ENCODE data around the gene ABCC1.
"Not testable (repeated sequence)": the region's sequence is repeated elsewhere in the genome, so short reads cannot be mapped to it uniquely, and the experiment has no call there.

Gene ABCC1

GRCh38 chr16:16083421-16084156, 134.2 kb downstream of the ABCC1 start:
- no peak for DNase-seq (ENCODE audit: low read depth)

DNA sequence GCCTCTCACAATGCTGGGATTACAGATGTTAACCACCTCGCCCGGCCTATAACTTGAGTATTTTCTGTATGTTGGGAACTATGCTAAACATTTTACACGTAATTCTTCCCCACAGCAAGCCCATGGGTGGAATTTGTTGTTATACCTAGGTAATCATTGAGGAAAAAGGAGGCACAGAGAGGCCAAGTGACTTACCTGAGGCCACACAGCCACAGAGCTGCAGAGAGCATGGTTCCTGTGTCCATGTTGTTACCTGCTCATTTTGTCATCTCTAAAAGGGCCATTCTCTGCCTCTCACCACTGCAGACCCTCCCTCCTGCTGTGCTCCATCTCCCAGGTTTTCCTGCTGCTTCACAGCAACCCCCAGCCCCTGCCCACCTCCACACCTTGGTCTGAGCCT, 135.5 kb downstream of the ABCC1 start:
- DNase-seq (ENCODE audit: low read depth) = no peak

DNA sequence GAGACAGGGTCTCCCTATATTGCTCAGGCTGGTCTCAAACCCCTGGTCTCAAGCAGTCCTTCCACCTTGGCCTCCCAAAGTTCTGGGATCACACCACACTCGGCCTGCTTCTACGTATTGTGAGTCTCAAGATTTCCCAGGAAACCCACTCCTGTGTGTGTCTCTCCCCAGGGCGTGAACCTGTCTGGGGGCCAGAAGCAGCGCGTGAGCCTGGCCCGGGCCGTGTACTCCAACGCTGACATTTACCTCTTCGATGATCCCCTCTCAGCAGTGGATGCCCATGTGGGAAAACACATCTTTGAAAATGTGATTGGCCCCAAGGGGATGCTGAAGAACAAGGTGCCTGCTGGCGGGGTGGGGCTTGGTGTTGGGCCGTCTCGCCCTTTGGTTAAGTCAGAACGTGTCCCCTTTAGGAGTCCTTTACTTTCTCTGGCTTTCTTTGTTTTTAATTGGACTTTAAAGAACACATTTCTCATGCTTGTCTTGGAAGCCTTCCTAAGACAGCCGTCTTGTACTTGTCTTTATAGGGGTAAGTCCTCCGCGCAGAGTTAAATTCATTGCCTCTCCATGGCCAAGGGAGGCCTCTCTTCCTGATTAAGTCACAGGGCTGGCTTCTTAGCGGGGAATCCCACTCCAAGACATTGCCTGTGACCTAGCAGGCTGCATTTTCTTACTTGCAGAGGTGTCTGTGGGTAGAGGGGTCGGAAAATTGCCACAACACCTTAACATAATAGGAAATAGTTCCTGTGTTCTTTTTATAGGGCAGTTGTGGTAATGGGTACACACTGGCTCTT, 137.4 kb downstream of the ABCC1 start:
- DNase-seq (ENCODE audit: low read depth) = no peak

- DNase-seq (ENCODE audit: low read depth) = no peak
Observed at GRCh38 chr16:16090238-16090637, 140.8 kb downstream of the ABCC1 start.

- no peak for DNase-seq (ENCODE audit: low read depth)
Observed at GRCh38 chr16:16092925-16093627, 143.7 kb downstream of the ABCC1 start.

GRCh38 chr16:16093628-16094332, 144.4 kb downstream of the ABCC1 start:
- no peak for DNase-seq (ENCODE audit: low read depth)

DNA sequence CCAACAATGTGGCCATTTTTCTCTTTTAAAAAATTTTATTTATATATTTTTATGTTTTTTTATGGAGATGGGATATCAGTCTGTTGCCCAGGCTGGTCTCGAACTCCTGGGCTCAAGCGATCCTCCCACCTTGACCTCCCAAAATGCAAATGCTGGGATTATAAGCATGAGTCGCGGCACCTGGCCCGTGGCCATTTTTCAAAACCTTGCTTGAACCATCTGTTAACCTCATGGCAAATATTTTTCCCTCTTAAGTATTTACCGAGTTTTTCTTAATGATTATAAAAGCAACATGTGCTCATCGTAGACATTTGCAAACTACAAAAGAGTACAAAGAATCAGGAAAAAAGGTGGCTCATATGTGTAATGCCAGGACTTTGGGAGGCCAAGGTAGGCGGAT, 146.2 kb downstream of the ABCC1 start:
- DNase-seq (ENCODE audit: low read depth) = no peak

DNA sequence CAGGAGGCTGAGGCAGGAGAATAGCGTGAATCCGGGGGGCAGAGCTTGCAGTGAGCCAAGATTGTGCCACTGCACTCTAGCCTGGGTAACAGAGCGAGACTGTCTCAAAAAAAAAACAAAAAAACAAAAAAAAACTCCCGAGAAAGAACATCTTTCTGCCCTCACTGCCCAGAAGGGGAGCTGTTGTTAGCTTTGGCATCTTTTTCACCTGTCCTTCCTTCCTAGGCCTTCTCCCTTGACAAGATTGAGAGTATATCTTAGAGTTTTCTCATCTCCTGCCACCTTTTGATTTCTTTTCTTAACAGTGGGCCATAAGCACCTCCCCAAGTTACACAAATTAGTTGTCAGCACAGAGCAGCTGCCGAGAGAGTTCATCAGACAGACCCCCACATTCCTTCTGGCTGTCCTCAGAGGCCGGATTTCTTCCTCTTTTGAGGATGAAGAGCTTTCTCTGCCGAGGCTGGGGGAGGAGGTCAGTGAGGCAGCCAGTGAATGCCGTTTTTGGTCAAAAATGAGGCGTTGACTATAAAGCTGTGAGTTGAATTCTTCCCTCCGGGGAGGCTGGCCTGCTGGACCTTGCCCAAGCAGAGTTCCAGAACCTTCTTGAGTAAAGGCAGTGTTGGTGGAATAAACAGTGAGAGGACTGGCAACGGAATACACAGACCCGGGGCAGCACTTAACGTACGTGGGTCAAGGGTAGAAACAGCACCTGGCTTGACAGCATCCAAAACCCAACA, 146.9 kb downstream of the ABCC1 start:
- peak; percentile 27 for DNase-seq (ENCODE audit: low read depth)

GRCh38 chr16:16096858-16097213, 147.4 kb downstream of the ABCC1 start:
- DNase-seq (ENCODE audit: low read depth) = no peak

- no peak for DNase-seq (ENCODE audit: low read depth)
Observed at GRCh38 chr16:16099320-16099719, 149.9 kb downstream of the ABCC1 start.

- DNase-seq (ENCODE audit: low read depth) = no peak
Observed at GRCh38 chr16:16100631-16101030, 151.2 kb downstream of the ABCC1 start.

DNA sequence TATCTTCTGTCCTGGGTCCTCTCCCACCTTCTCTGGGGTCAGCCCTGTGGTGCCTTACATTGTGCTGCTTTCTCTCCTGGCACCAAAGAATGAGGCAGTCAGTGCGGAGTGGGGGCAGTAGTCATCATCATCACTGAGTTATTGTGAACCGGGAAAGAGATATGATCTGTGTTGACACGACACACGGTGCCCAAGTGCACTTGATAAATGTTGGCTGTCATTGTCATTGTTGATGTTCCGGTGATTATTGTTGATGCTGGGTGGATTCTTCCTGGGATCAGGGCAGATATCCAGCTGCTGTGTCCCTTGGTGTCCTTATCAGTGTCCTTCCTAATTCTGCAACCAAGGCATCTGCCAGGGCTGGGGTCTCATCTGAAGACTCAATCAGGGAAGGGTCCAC, 152.2 kb downstream of the ABCC1 start:
- no peak for DNase-seq (ENCODE audit: low read depth)

DNA sequence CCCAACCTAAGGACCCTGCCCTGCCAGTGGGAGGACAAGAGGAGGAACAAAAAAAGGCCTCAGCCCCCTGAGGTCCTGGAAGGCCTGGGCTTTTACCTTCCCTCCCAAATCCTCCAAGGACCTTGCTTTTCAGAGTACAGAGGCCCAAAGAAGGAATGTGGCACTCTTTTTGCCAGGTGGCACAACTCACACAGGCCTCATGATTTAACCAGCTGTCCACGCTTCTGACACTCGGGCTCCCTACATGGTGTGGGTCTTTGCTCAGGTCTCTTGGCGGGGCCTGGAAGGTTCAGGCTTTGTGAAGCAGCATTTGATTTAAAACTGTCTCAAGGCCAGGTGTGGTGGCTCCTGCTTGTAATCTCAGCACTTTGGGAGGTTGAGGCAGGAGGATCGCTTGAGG, 153.3 kb downstream of the ABCC1 start:
- no peak for DNase-seq (ENCODE audit: low read depth)

DNA sequence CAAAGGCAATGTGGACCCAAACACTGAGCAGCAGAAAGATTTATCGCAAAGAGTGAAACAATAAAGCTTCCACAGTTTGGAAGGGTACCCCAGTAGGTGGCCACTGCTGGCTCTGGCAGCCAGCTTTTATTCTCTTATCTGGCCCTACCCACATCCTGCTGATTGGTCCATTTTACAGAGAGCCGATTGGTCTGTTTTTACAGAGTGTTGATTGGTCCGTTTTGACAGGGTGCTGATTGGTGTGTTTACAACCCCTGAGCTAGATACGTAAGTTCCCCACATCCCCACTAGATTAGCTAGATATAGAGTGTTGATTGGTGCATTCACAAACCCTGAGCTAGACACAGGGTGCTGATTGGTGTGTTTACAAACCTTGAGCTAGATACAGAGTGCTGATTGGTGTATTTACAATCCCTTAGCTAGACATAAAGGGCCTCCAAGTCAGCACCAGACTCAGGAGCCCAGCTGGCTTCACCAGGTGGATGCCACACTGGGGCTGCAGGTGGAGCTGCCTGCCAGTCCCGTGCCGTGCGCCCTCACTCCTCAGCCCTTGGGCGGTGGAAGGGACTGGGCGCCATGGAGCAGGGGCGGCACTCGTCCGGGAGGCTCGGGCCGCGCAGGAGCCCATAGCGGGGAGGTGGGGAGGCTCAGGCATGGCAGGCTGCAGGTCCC, 154.9 kb downstream of the ABCC1 start:
- DNase-seq (ENCODE audit: low read depth) = not testable (repeated sequence)

DNA sequence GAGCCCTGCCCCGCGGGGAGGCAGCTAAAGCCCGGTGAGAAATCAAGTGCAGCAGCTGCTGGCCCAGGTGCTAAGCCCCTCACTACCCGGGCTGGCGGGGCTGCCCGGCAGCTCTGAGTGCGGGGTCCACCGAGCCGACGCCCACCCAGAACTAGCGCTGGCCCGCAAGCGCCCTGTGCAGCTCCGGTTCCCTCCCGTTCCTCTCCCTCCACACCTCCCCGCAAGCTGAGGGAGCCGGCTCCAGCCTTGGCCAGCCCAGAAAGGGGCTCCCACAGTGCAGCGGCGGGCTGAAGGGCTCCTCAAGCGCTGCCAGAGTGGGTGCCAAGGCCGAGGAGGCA, 155.4 kb downstream of the ABCC1 start:
- not testable (repeated sequence) for DNase-seq (ENCODE audit: low read depth)

GRCh38 chr16:16105646-16106045, 156.2 kb downstream of the ABCC1 start:
- no peak for DNase-seq (ENCODE audit: low read depth)

- DNase-seq (ENCODE audit: low read depth) = no peak
Observed at GRCh38 chr16:16106466-16106865, 157.1 kb downstream of the ABCC1 start.

DNA sequence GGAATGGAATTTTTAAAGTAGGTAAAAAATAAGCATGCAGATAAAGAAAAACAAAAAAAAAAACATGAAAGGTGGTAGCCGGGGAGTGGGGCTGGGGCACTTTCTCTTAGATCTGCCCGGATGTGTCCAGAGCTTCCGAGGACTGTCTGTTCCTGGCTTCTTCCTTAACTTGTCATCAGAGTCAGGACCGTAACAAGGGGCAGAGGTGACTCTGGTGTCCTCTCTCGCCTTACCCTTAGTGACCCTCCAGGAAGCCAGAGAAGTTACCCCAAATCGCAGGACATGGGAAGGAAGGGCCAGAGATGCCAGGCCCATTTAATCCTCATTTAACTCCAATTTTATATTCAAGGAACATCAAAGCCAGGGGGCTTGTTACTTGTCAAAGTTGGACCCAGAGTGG, 158.4 kb downstream of the ABCC1 start:
- no peak for DNase-seq (ENCODE audit: low read depth)

DNA sequence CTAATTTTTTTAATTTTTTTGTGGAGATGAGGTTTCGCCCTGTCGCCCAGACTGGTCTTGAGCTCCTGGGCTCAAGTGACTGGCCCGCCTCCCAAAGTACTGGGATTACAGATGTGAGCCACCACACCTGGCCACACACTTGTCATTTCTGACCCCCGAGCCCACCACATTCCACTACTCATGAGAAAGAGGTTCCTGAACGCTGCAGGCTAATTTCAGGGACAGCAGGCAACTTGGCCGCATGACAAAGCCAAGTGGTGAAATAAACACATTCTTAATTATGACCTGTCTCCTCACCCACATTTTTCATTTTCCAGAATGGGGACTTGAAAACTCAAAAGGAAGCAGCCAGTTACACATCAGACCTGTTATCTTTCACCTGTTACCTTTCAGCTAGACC, 159.3 kb downstream of the ABCC1 start:
- DNase-seq (ENCODE audit: low read depth) = no peak

- DNase-seq (ENCODE audit: low read depth) = no peak
Observed at GRCh38 chr16:16109453-16110110, 160.2 kb downstream of the ABCC1 start.

- DNase-seq (ENCODE audit: low read depth) = no peak
Observed at GRCh38 chr16:16110111-16110490, 160.7 kb downstream of the ABCC1 start.
